A673 (cell line): ENCODE measurements around the gene RASSF4. TPM values are rescaled to one million over a fixed set of nuclear protein-coding genes. Genes with fewer than 3 reads are reported as not detected.

Source experiments
- BruUV-seq: library from RNA; stranded (reverse); fragments of 400-500 nt; replicated peaks from 2 replicates; lab custom pipeline; 2021; lab: Mats Ljungman, UMichigan
- CTCF ChIA-PET: fragments of 300-600 bp; sonication (Branson Sonifier 250); formaldehyde crosslinking; loops from one replicate; lab custom pipeline; 2022; ENCODE audit warnings: antibody characterized with exemption; lab: Charles Lee
- POLR2A ChIA-PET: fragments of 300-600 bp; sonication (Branson Sonifier 250); formaldehyde crosslinking; loops from one replicate; lab custom pipeline; 2022; ENCODE audit warnings: antibody characterized with exemption; ENCODE audit not compliant: low non-redundant PET; lab: Charles Lee
- DNase-seq: peaks from one replicate; pipeline ENCODE4 v3.0.0-alpha.2; 2015; ENCODE audit warnings: low spot score
- H3K27ac ChIP-seq: fragments of 200-600 bp; sonication (generic); 2 replicates; pipeline ENCODE4 v1.5.1; 2016; ENCODE audit warnings: mixed run types, low read depth, mild to moderate bottlenecking, mixed read lengths, antibody characterized with exemption, low read length; ENCODE audit not compliant: poor library complexity, severe bottlenecking
- H3K27me3 ChIP-seq: fragments of 200-600 bp; sonication (generic); replicated peaks from 2 replicates; pipeline ENCODE4 v1.6.1; 2017; ENCODE audit warnings: mixed run types, low read depth, mild to moderate bottlenecking, mixed read lengths, antibody characterized with exemption, low read length; ENCODE audit not compliant: insufficient read depth, poor library complexity
- H3K36me3 ChIP-seq: fragments of 200-600 bp; sonication (generic); 2 replicates; pipeline ENCODE4 v1.6.1; 2016; ENCODE audit warnings: mixed run types, mild to moderate bottlenecking, mixed read lengths, antibody characterized with exemption, low read length; ENCODE audit not compliant: insufficient read depth, poor library complexity, severe bottlenecking
- H3K4me1 ChIP-seq: fragments of 200-600 bp; sonication (generic); 2 replicates; pipeline ENCODE4 v1.6.1; 2017; ENCODE audit warnings: mixed run types, mild to moderate bottlenecking, mixed read lengths, antibody characterized with exemption, low read length; ENCODE audit not compliant: insufficient read depth, poor library complexity, severe bottlenecking
- H3K4me3 ChIP-seq: fragments of 200-600 bp; sonication (generic); 2 replicates; pipeline ENCODE4 v1.5.1; 2016; ENCODE audit warnings: low read depth, mixed run types, mild to moderate bottlenecking, mixed read lengths, low read length; ENCODE audit not compliant: poor library complexity, severe bottlenecking
- H3K9me3 ChIP-seq: fragments of 200-600 bp; sonication (generic); 2 replicates; pipeline ENCODE4 v1.6.1; 2016; ENCODE audit warnings: mixed run types, low read depth, mild to moderate bottlenecking, mixed read lengths, antibody characterized with exemption, low read length; ENCODE audit not compliant: poor library complexity, severe bottlenecking
- CTCF ChIP-seq: fragments of 300-800, 200-600 bp; sonication (generic); conservative IDR thresholded peaks from 2 replicates; pipeline ENCODE4 v1.5.1; 2017; ENCODE audit warnings: low read depth, mild to moderate bottlenecking, antibody characterized with exemption, low read length, moderate library complexity, mixed read lengths
- EZH2 ChIP-seq: fragments of 200-600 bp; sonication (generic); IDR thresholded peaks from 2 replicates; pipeline ENCODE4 v1.6.1; 2017; ENCODE audit warnings: borderline replicate concordance, low read depth, mild to moderate bottlenecking, mixed read lengths, antibody characterized with exemption, low read length; ENCODE audit not compliant: poor library complexity, severe bottlenecking
- intact Hi-C: fragments of 100-400 bp; cut with micrococcal nuclease; formaldehyde crosslinking; loops from one replicate; pipeline ENCODE4 v1.10.0; 2022; ENCODE audit not compliant: unreplicated experiment
- total RNA-seq: library from RNA; stranded (reverse); gene quantifications from 2 replicates; pipeline ENCODE4 v1.2.3, GENCODE V29; 2021

Gene RASSF4
- total RNA-seq, 1 experiment from 2014 or later: 0.71 TPM

- CTCF ChIA-PET: no interaction called here
- Histone ChIP-seq H3K27me3 (no peaks in the 10 kb centered on the region), H3K36me3 (no peaks in the 10 kb centered on the region), H3K4me3 (no peak overlapping the region), H3K9me3 (no peaks in the 10 kb centered on the region), H3K4me1 (peaks cover 2% of the 10 kb centered on the region), H3K27ac (no peak overlapping the region)
- intact Hi-C loops: no loop called here
- DNase-seq: no peak
- no TSS peak for BruUV-seq
- TF ChIP-seq CTCF (no peak), EZH2 (no peak)
- POLR2A ChIA-PET: no interaction called here
Observed at GRCh38 chr10:44965104-44965503, 5.5 kb downstream of the RASSF4 start.

- CTCF ChIA-PET: no interaction called here
- POLR2A ChIA-PET: no interaction called here
- no peaks in the 10 kb centered on the region for H3K9me3 ChIP-seq
- no peaks in the 10 kb centered on the region for H3K4me1 ChIP-seq
- TF ChIP-seq EZH2 (no peak), CTCF (no peak)
- no peak for DNase-seq
- H3K27ac ChIP-seq: no peak overlapping the region
- BruUV-seq: no TSS peak
- no peaks in the 10 kb centered on the region for H3K36me3 ChIP-seq
- H3K27me3 ChIP-seq: no peaks in the 10 kb centered on the region
- intact Hi-C loops: no loop called here
- H3K4me3 ChIP-seq: no peak overlapping the region
Observed at GRCh38 chr10:44965651-44966097, 6.1 kb downstream of the RASSF4 start.

- ChIA-PET CTCF (no interaction called here), POLR2A (no interaction called here)
- DNase-seq: no peak
- no peaks in the 10 kb centered on the region for H3K27me3 ChIP-seq
- intact Hi-C loops: no loop called here
- no peak overlapping the region for H3K27ac ChIP-seq
- H3K4me3 ChIP-seq: no peak overlapping the region
- TF ChIP-seq EZH2 (no peak), CTCF (no peak)
- no peaks in the 10 kb centered on the region for H3K4me1 ChIP-seq
- no peaks in the 10 kb centered on the region for H3K9me3 ChIP-seq
- BruUV-seq: no TSS peak
- H3K36me3 ChIP-seq: no peaks in the 10 kb centered on the region
Observed at GRCh38 chr10:44966129-44966815, 6.7 kb downstream of the RASSF4 start.
